ENCODE data around the gene OR56A3. TPM values are rescaled to one million over a fixed set of nuclear protein-coding genes. Genes with fewer than 3 reads are reported as not detected.

The OR56A3 gene
- total RNA-seq, 1 experiment from 2014 or later: not detected

- Histone ChIP-seq H3K27ac (ENCODE audit: low read length) (no peak overlapping the region), H3K4me3 (ENCODE audit: low read depth in 2 of 2, low read length in 2 of 2) (no peak overlapping the region), H3K27me3 (ENCODE audit: control insufficient read depth, insufficient read depth, low read length) (no peaks in the 10 kb centered on the region), H3K36me3 (ENCODE audit: control insufficient read depth, insufficient read depth, low read length) (no peaks in the 10 kb centered on the region), H3K9me3 (ENCODE audit: control insufficient read depth, insufficient read depth, low read depth, low read length) (no peaks in the 10 kb centered on the region), H3K4me1 (ENCODE audit: control insufficient read depth, insufficient read depth, low read length) (no peaks in the 10 kb centered on the region)
- no TSS peak for BruUV-seq (replicated peaks)
- in situ Hi-C loops (cut with HindIII; ENCODE audit: low pct_unique_long_range_greater_than_20kb, low sequenced_read_pairs) (no loop called here), intact Hi-C loops (cut with micrococcal nuclease; ENCODE audit: unreplicated experiment) (no loop called here)
- ChIA-PET POLR2A (no interaction called here), CTCF (no interaction called here)
- DNase-seq (ENCODE audit: low read depth, low spot score) (no peak), ATAC-seq (no peak)
- no peak for TF ChIP-seq SIN3A (IDR thresholded peaks at IDR 0.05; ENCODE audit: borderline replicate concordance, insufficient read depth, low read depth, low read length)
- TF ChIP-seq POLR2AphosphoS5 (IDR thresholded peaks at IDR 0.05; ENCODE audit: low read depth, low read length): no peak
- no peak for TF ChIP-seq TCF7L2 (IDR thresholded peaks at IDR 0.05; ENCODE audit: low read depth, low read length)
- TF ChIP-seq, protein P1, sequence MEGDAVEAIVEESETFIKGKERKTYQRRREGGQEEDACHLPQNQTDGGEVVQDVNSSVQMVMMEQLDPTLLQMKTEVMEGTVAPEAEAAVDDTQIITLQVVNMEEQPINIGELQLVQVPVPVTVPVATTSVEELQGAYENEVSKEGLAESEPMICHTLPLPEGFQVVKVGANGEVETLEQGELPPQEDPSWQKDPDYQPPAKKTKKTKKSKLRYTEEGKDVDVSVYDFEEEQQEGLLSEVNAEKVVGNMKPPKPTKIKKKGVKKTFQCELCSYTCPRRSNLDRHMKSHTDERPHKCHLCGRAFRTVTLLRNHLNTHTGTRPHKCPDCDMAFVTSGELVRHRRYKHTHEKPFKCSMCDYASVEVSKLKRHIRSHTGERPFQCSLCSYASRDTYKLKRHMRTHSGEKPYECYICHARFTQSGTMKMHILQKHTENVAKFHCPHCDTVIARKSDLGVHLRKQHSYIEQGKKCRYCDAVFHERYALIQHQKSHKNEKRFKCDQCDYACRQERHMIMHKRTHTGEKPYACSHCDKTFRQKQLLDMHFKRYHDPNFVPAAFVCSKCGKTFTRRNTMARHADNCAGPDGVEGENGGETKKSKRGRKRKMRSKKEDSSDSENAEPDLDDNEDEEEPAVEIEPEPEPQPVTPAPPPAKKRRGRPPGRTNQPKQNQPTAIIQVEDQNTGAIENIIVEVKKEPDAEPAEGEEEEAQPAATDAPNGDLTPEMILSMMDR (IDR thresholded peaks at IDR 0.05): no peak
- TF ChIP-seq REST (IDR thresholded peaks at IDR 0.05; ENCODE audit: insufficient read depth in 1 of 2, low read depth in 2 of 2, low read length in 1 of 2): no peak
Measured at GRCh38 chr11:5930614-5931013, 11.4 kb upstream of the OR56A3 start.

DNA sequence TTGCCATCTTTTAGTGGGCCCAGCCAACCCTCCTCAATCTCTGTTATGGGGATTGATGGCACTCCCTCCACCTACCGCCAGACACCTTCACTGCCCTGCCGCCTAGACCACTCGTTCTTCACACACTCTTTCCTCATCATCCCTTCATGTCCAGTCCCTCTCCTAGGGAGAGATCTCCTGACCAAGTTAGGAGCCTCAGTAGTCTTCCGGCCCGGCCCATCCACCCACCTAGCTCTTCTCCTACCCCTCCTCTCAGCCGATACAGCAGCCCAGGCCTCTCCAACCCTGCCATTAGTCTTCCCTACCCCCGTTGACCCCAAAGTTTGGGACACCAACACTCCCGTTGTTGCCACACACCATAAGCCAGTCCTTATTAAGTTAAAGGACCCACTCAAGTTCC lies 11.0 kb upstream of the OR56A3 start:
- no peak overlapping the region for H3K4me3 ChIP-seq (ENCODE audit: low read depth in 2 of 2, low read length in 2 of 2)
- no peaks in the 10 kb centered on the region for H3K9me3 ChIP-seq (ENCODE audit: control insufficient read depth, insufficient read depth, low read depth, low read length)
- POLR2A ChIA-PET: no interaction called here
- DNase-seq (ENCODE audit: low read depth, low spot score): no peak
- in situ Hi-C loops (cut with HindIII; ENCODE audit: low pct_unique_long_range_greater_than_20kb, low sequenced_read_pairs): no loop called here
- no peaks in the 10 kb centered on the region for H3K36me3 ChIP-seq (ENCODE audit: control insufficient read depth, insufficient read depth, low read length)
- BruUV-seq (replicated peaks): no TSS peak
- H3K4me1 ChIP-seq (ENCODE audit: control insufficient read depth, insufficient read depth, low read length): no peaks in the 10 kb centered on the region
- no peak overlapping the region for H3K27ac ChIP-seq (ENCODE audit: low read length)
- no peaks in the 10 kb centered on the region for H3K27me3 ChIP-seq (ENCODE audit: control insufficient read depth, insufficient read depth, low read length)
- TF ChIP-seq POLR2AphosphoS5 (IDR thresholded peaks at IDR 0.05; ENCODE audit: low read depth, low read length) (no peak), SIN3A (IDR thresholded peaks at IDR 0.05; ENCODE audit: borderline replicate concordance, insufficient read depth, low read depth, low read length) (no peak), TCF7L2 (IDR thresholded peaks at IDR 0.05; ENCODE audit: low read depth, low read length) (no peak), REST (IDR thresholded peaks at IDR 0.05; ENCODE audit: insufficient read depth in 1 of 2, low read depth in 2 of 2, low read length in 1 of 2) (no peak)
- TF ChIP-seq, protein P1 (IDR thresholded peaks at IDR 0.05): no peak
- CTCF ChIA-PET: no interaction called here
- intact Hi-C loops (cut with micrococcal nuclease; ENCODE audit: unreplicated experiment): no loop called here
- ATAC-seq: no peak

Measured in Panc1 (cell line).